Karpas-422 (cell line): ENCODE measurements around the gene CD276. TPM values are rescaled to one million over a fixed set of nuclear protein-coding genes. Genes with fewer than 3 reads are reported as not detected.

Experiments used
- total RNA-seq: library from RNA; depleted of rRNA; stranded (reverse); fragments of >200 nt; shearing (Covaris generic); gene quantifications from 2 replicates; pipeline ENCODE4 v1.2.3, GENCODE V29; 2014; ENCODE audit warnings: low replicate concordance; rRNA removed

Gene CD276
- total RNA-seq, 1 experiment from 2014 or later = not detected

Other genes starting within 250 kb of the CD276 start
- not detected in 2 replicates for gene REC114, start 241.2 kb upstream of the CD276 start, total RNA-seq
- gene NPTN, start 51.0 kb upstream of the CD276 start, total RNA-seq = 40.4 and 53.6 TPM in 2 replicates
- not detected in 2 replicates for gene INSYN1, start 69.0 kb downstream of the CD276 start, total RNA-seq
- not detected in 2 replicates for gene TBC1D21, start 189.2 kb downstream of the CD276 start, total RNA-seq
- not detected in 2 replicates for gene LOXL1, start 242.1 kb downstream of the CD276 start, total RNA-seq